HUES64 (cell line): ENCODE measurements around the gene TEDC1.
"Not testable (repeated sequence)": the region's sequence is repeated elsewhere in the genome, so short reads cannot be mapped to it uniquely, and the experiment has no call there.

Source experiments
- H3K27ac ChIP-seq: 2 replicates; pipeline ENCODE4 v1.7.0; 2013; ENCODE audit warnings: low read depth, low read length, inconsistent platforms
- H3K27me3 ChIP-seq: 2 replicates; pipeline ENCODE4 v1.6.1; 2013; ENCODE audit warnings: mild to moderate bottlenecking, low read length; ENCODE audit not compliant: insufficient read depth
- H3K36me3 ChIP-seq: 2 replicates; pipeline ENCODE4 v1.6.1; 2013; ENCODE audit warnings: mild to moderate bottlenecking, low read length; ENCODE audit not compliant: insufficient read depth
- H3K4me1 ChIP-seq: 2 replicates; pipeline ENCODE4 v1.6.1; 2013; ENCODE audit warnings: mild to moderate bottlenecking, low read length, moderate library complexity; ENCODE audit not compliant: insufficient read depth
- H3K4me3 ChIP-seq: 2 replicates; pipeline ENCODE4 v1.5.1; 2013; ENCODE audit warnings: mild to moderate bottlenecking, low read length, moderate library complexity
- H3K9ac ChIP-seq: 2 replicates; pipeline ENCODE4 v1.6.1; 2013; ENCODE audit warnings: mild to moderate bottlenecking, low read depth, low read length
- H3K9me3 ChIP-seq: 2 replicates; pipeline ENCODE4 v1.6.1; 2013; ENCODE audit warnings: low read depth, low read length; ENCODE audit not compliant: insufficient read depth
- WGBS: fragments of 150-250, 120-280 bp; methylation state at CpG from one replicate; pipeline ENCODE4 v1.1.7; 2013; ENCODE audit warnings: missing lambda C conversion rate; 5-methylcytosine and 5-hydroxymethylcytosine counted together

Gene TEDC1

GRCh38 chr14:105533391-105533790 is 42.3 kb downstream of the TEDC1 start:
- Histone ChIP-seq H3K9ac (no peak overlapping the region), H3K27me3 (peaks cover 6% of the 10 kb centered on the region)

DNA sequence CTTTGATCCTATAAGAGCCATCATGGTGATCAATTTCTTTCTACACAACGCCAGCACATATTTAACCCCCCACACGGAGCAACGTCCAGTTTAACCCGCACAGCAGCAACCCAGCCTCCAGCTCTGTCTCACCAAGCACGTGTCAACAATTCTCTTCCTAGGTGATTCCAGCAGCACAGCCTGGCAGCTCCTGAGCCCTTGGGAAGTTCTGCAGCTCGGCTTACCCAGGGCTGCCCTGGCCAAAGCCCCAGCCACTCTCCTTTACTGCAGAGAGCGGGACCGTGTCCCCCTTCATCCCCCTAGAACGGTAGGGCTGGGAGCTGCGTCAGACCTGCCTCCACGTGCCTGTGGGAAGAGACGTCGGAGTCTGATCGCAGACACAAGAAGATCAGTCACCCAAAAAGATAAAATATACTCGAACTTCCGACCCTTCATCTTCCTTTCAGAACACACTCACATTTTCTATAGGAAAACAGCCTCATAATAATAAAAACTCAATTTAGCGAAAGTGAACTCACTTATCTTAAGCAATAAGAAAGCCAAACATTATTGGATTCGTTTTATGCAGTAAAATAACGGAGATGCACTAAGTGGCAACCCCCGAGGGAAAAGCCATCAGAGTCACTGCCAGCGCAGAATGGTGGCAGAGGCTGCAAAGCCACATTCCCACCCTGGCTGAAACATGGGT is 42.9 kb downstream of the TEDC1 start:
- Histone ChIP-seq H3K9ac (no peak overlapping the region), H3K9me3 (peaks cover 20% of the 10 kb centered on the region; the same call in 1 of the 2 replicates), H3K36me3 (no peaks in the 10 kb centered on the region), H3K4me3 (no peak overlapping the region), H3K4me1 (no peaks in the 10 kb centered on the region), H3K27ac (no peak overlapping the region), H3K27me3 (peaks cover 3% of the 10 kb centered on the region)
- 70% methylated on average over 21 of the region's 21 CpGs for WGBS

More at GRCh38 chr14:105533391-105533790, 42.3 kb downstream of the TEDC1 start:
- whole genome bisulfite sequencing, result 75% methylated on average over 9 of the region's 9 CpGs
- no peak overlapping the region for H3K4me3 ChIP-seq
- no peaks in the 10 kb centered on the region for H3K36me3 ChIP-seq
- peaks cover 15% of the 10 kb centered on the region; the same call in 1 of the 2 replicates for H3K9me3 ChIP-seq
- no peaks in the 10 kb centered on the region for H3K4me1 ChIP-seq
- H3K27ac ChIP-seq, result no peak overlapping the region

DNA sequence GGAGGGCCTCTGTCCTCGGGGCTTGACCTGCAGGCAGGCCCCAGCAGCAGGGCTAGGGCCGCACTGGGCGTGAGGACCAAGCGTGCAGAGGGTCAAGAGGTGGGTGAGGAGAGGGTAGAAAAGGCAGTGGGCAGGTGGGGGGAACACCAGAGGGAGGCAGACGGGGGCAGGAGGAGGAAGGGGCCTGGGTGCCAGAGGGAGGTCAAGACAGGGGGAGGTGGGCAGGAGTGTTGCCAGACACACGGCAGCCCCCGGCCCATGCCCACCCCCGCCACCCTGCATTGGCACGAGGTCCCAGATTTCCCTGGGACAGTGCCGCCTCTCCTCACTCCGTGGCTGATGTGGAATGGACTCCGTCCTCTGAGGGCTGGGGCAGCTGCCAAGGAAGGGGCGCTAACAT is 43.5 kb downstream of the TEDC1 start:
- no peaks in the 10 kb centered on the region for H3K4me1 ChIP-seq
- H3K9me3 ChIP-seq, result peaks cover 24% of the 10 kb centered on the region; the same call in 1 of the 2 replicates
- no peak overlapping the region for H3K27ac ChIP-seq
- 76% methylated on average over 13 of the region's 13 CpGs for WGBS
- H3K27me3 ChIP-seq, result no peaks in the 10 kb centered on the region; the same call in 1 of the 2 replicates
- no peak overlapping the region for H3K4me3 ChIP-seq
- H3K9ac ChIP-seq, result no peak overlapping the region
- H3K36me3 ChIP-seq, result no peaks in the 10 kb centered on the region

GRCh38 chr14:105536051-105536450 is 45.0 kb downstream of the TEDC1 start:
- 82% methylated on average over 7 of the region's 7 CpGs for WGBS
- no peaks in the 10 kb centered on the region; the same call in 1 of the 2 replicates for H3K27me3 ChIP-seq
- no peak overlapping the region for H3K4me3 ChIP-seq
- H3K9ac ChIP-seq, result no peak overlapping the region
- no peaks in the 10 kb centered on the region for H3K36me3 ChIP-seq
- H3K9me3 ChIP-seq, result peaks cover 27% of the 10 kb centered on the region; the same call in 1 of the 2 replicates
- H3K4me1 ChIP-seq, result no peaks in the 10 kb centered on the region
- H3K27ac ChIP-seq, result no peak overlapping the region

DNA sequence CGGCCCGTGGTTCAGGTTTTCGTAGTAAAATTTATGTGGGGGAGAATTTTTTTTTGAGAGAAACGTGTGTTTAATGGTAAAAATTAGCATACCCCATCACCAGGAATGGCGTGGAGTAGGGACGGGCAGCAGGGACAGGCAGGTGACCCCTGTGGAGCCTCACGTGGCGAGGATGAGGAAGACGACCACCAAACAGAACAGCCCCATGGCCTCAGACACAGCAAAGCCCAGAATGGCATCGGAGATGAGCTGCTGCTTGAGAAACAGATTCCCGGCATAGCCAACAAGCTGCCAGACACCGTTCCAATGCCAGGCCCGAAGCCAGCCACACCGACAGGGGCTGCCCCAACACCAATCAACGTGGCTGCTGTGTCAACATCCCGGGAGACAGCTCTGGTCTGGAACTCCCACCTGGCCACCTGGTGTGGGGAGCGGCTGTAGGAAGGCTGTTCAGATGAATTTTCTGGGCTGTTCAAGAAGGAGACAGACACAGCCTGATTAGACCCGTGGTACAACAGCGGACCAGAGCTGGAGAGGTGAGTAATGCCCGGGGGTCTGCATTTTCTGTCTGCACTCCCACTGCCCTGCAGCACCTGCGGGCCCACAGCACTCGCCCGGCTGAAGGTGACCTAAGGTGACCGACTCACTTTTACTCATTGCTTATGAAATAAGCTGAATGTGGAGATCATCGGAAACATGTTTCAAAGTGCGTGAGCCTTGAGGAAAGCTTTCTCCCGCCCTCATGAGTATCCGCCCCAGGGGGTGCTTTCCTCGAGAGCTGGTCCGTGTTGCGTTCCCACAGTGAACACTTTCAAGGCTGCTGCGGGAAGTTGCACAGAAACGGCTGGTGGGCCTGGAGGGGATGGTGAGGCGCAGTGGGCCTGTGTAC is 45.9 kb downstream of the TEDC1 start:
- peaks cover 33% of the 10 kb centered on the region for H3K9me3 ChIP-seq
- H3K4me1 ChIP-seq, result no peaks in the 10 kb centered on the region
- no peaks in the 10 kb centered on the region for H3K36me3 ChIP-seq
- H3K9ac ChIP-seq, result no peak overlapping the region
- H3K27ac ChIP-seq, result no peak overlapping the region
- H3K4me3 ChIP-seq, result no peak overlapping the region
- H3K27me3 ChIP-seq, result no peaks in the 10 kb centered on the region; the same call in 1 of the 2 replicates
- WGBS, result 77% methylated on average over 34 of the region's 34 CpGs

DNA sequence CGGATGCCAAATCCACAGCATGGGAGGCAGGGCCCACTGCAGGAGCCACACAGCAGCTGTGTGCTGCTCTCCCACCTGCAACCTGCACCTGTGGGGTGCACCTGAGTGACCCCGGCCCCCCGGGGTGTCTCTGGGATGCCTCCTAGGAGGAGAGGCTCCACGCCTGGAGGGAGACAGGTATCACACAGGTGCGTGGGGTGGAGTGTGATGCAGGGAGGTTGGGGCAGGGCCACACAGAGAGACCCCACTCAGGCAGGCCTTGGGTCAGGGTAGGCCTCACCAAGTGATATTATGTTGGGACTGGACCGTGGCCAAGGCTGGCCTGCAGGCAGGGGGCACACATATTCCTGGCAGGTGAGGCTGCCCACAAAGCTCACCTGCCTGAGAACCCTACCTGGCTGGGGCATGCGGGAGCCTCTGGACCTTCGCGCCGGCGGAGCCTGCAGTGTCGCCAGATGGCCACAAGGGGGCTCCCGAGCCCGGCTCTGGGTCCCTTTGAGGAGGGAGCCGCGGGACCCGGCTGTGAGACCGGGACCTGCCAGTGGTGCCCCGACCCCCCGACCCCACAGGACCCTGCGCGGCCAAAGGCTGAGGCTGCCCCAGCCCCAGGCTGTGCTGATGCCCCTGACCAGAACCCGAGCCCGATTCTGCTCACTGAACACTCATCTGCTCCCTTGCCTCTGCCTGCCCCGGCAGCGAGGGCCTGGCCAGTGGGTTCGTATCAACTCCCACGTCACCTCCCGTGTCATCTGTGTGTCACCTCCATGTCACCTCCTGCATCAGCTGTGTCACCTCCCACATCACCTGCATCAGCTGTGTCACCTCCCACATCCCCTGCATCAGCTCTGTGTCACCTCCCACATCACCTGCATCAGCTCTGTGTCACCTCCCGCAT is 46.8 kb downstream of the TEDC1 start:
- 34% methylated on average over 30 of the region's 30 CpGs for WGBS
- Histone ChIP-seq H3K36me3 (no peaks in the 10 kb centered on the region), H3K9ac (no peak overlapping the region), H3K27me3 (no peaks in the 10 kb centered on the region; the same call in 1 of the 2 replicates), H3K4me3 (no peak overlapping the region), H3K27ac (no peak overlapping the region), H3K4me1 (no peaks in the 10 kb centered on the region), H3K9me3 (peaks cover 39% of the 10 kb centered on the region)

- Histone ChIP-seq H3K4me3 (no peak overlapping the region), H3K27me3 (no peaks in the 10 kb centered on the region; the same call in 1 of the 2 replicates), H3K9ac (no peak overlapping the region), H3K27ac (no peak overlapping the region), H3K9me3 (peaks cover 46% of the 10 kb centered on the region), H3K36me3 (no peaks in the 10 kb centered on the region), H3K4me1 (no peaks in the 10 kb centered on the region)
- WGBS, result 85% methylated on average over 23 of the region's 23 CpGs
Measured at GRCh38 chr14:105538481-105539049, 47.5 kb downstream of the TEDC1 start.

DNA sequence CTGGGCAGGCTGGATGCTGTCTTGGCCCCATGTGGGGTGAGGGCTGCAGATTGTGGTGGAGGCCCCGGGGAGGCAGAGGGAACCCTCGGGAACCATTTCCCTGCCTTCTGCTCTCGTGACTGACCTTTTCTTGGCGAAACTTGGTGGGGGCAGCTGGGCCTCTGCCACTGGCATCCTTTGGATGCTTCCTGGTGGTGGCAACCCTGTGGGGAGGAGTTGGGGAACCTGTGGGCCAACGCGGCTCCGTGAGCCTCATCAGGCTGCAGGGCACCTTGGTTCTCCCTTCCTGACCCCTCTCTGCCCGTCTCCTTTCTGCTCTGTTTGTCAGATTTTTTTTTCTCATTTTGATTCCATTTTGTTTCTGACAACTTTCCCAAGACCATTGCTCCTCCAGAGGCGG is 49.8 kb downstream of the TEDC1 start:
- Histone ChIP-seq H3K4me1 (no peaks in the 10 kb centered on the region), H3K9me3 (peaks cover 59% of the 10 kb centered on the region), H3K9ac (no peak overlapping the region), H3K27me3 (no peaks in the 10 kb centered on the region; the same call in 1 of the 2 replicates), H3K36me3 (no peaks in the 10 kb centered on the region), H3K4me3 (no peak overlapping the region), H3K27ac (no peak overlapping the region)
- 86% methylated on average over 9 of the region's 9 CpGs for WGBS

DNA sequence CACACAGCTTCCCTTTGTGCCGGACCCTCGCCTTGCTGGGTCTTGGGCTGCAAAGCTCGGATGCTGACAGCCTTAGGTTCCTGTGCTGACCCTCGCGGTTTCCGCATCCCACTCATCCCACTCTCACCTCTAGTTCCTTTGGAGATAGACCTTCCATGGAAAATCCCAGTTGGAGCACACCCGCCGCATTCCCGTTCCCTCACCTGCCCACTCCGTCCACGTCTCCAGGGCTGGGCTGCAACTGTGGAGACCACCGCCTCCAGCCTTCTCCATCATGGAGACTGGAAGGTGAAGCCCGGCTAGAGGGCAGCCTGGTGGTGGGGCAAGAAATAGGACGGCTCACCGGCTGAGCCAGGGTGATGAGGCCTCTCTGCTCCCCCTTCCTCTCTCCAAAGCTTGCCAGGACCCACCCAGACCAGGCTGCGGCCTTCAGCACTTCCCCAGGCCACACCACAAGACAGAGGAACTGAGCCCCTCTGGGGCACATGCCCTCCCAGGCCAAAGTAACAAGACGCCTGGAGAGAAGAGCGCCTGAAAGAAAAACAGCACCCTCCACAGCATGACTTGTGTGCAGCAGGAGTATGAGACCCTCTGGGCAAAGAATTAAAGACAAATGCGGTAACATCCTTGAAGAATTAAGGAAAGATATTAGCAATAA is 50.3 kb downstream of the TEDC1 start:
- H3K9me3 ChIP-seq, result peaks cover 59% of the 10 kb centered on the region

GRCh38 chr14:105545676-105546075 is 54.6 kb downstream of the TEDC1 start:
- WGBS, result no CpG with 5 or more reads among the region's 1 CpG
- not testable (repeated sequence) for H3K9ac ChIP-seq, H3K27ac ChIP-seq, H3K4me3 ChIP-seq, H3K36me3 ChIP-seq, H3K27me3 ChIP-seq, H3K4me1 ChIP-seq
- peaks cover 60% of the 10 kb centered on the region for H3K9me3 ChIP-seq

More for the DNA sequence above, 50.3 kb downstream of the TEDC1 start:
- no peak overlapping the region for H3K9ac ChIP-seq
- no peaks in the 10 kb centered on the region for H3K4me1 ChIP-seq
- 83% methylated on average over 19 of the region's 19 CpGs for WGBS
- no peaks in the 10 kb centered on the region for H3K36me3 ChIP-seq
- no peaks in the 10 kb centered on the region; the same call in 1 of the 2 replicates for H3K27me3 ChIP-seq
- H3K27ac ChIP-seq, result no peak overlapping the region
- no peak overlapping the region for H3K4me3 ChIP-seq
